Activated CD4-positive, CD25-positive, alpha-beta regulatory T cell treated with anti-CD3 and anti-CD28 coated beads, Interleukin-2, amount 50 U/mL, for 16 hours (primary cell): ENCODE results near the gene PPM1H.
"Not testable (repeated sequence)": the region's sequence is repeated elsewhere in the genome, so short reads cannot be mapped to it uniquely, and the experiment has no call there.

Experiments used
- DNase-seq: peaks from one replicate; pipeline ENCODE4 v3.0.0-alpha.2; 2020; ENCODE audit warnings: low read depth, low spot score

The PPM1H gene

GRCh38 chr12:62834971-62835547 lies 99.9 kb downstream of the PPM1H start:
- DNase-seq, result no peak

GRCh38 chr12:62834406-62834805 lies 100.5 kb downstream of the PPM1H start:
- DNase-seq, result no peak

- DNase-seq, result no peak
Observed at GRCh38 chr12:62833634-62834033, 101.3 kb downstream of the PPM1H start.

GRCh38 chr12:62832558-62832957 lies 102.4 kb downstream of the PPM1H start:
- no peak for DNase-seq

GRCh38 chr12:62832027-62832426 lies 102.9 kb downstream of the PPM1H start:
- no peak for DNase-seq

GRCh38 chr12:62827855-62828254 lies 107.1 kb downstream of the PPM1H start:
- no peak for DNase-seq

GRCh38 chr12:62827042-62827441 lies 107.9 kb downstream of the PPM1H start:
- no peak for DNase-seq

- no peak for DNase-seq
Observed at GRCh38 chr12:62817556-62818271, 117.2 kb downstream of the PPM1H start.

- DNase-seq, result no peak
Observed at GRCh38 chr12:62814243-62814642, 120.7 kb downstream of the PPM1H start.

- no peak for DNase-seq
Observed at GRCh38 chr12:62813031-62813829, 121.7 kb downstream of the PPM1H start.

GRCh38 chr12:62811481-62811880 lies 123.5 kb downstream of the PPM1H start:
- DNase-seq, result not testable (repeated sequence)

GRCh38 chr12:62808166-62808879 lies 126.6 kb downstream of the PPM1H start:
- no peak for DNase-seq

GRCh38 chr12:62806893-62807292 lies 128.1 kb downstream of the PPM1H start:
- no peak for DNase-seq

- no peak for DNase-seq
Observed at GRCh38 chr12:62806244-62806836, 128.6 kb downstream of the PPM1H start.

- DNase-seq, result no peak
Observed at GRCh38 chr12:62805517-62805916, 129.4 kb downstream of the PPM1H start.

- no peak for DNase-seq
Observed at GRCh38 chr12:62803756-62804155, 131.2 kb downstream of the PPM1H start.

GRCh38 chr12:62802984-62803383 lies 132.0 kb downstream of the PPM1H start:
- no peak for DNase-seq

- no peak for DNase-seq
Observed at GRCh38 chr12:62802321-62802720, 132.6 kb downstream of the PPM1H start.

GRCh38 chr12:62801796-62802195 lies 133.2 kb downstream of the PPM1H start:
- no peak for DNase-seq

GRCh38 chr12:62800707-62801400 lies 134.1 kb downstream of the PPM1H start:
- no peak for DNase-seq
